Measurements from ENCODE around the gene MEGF9. TPM values are rescaled to one million over a fixed set of nuclear protein-coding genes. Genes with fewer than 3 reads are reported as not detected.
A peak's percentile ranks its signal among the peaks of the same experiment; 100 is the strongest.

Gene MEGF9
- total and polyA plus RNA-seq, 2 of the 13 experiments (the other 11 are each of a cell fraction or from before 2014, with no cell fraction given): 3.1 to 3.3 TPM

DNA sequence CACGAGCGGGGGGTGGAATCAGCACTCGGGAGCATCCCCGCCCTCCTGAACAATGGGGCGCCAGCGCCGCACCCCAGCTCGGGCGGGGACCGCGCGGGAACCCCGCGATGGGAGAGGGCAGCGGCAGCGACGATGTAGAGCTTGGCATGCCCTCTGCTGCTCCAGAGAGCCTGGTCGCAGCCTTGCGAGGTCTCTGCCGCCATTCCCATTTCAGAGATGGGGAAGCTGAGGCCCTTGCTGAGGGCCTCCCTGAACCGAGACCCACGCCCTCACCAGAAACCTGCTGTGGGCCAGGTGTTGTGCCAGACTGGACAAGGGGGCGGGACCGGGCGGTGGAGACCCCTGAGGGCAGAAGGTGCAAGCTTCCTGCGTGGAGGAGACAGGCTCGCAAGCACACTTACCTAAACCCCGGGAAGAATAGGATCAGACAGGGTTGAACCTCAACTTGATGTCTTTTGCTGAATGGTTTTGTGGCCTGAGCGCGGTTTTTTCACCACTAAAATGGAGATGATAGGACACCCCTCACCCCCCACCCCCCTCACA, 647 bp upstream of the MEGF9 start (continued):
- TF ChIP-seq ZNF446 (CRISPR knock-in tag; IDR thresholded peaks at IDR 0.05) (peak; percentile 27; the same call in 1 of the 2 replicates), ZNF484 (CRISPR knock-in tag; IDR thresholded peaks at IDR 0.05; ENCODE audit: borderline replicate concordance, low read depth) (no peak), ZNF564 (CRISPR knock-in tag; IDR thresholded peaks at IDR 0.05) (peak; percentile 29; the same call in 1 of the 2 replicates), ZNF333 (CRISPR knock-in tag; IDR thresholded peaks at IDR 0.05; ENCODE audit: borderline replicate concordance) (0 out of 2 replicates have a peak, but pooled peaks have one; percentile 74), RXRA (CRISPR knock-in tag; IDR thresholded peaks at IDR 0.05) (peak; percentile 58; the same call in 1 of the 2 replicates), HCFC1 (IDR thresholded peaks at IDR 0.05; ENCODE audit: low read depth, low read length) (no peak), SOX6 (IDR thresholded peaks at IDR 0.05) (no peak), SOX6 (CRISPR knock-in tag; IDR thresholded peaks at IDR 0.05) (peak; percentile 11; the same call in 1 of the 2 replicates), KLF16 (CRISPR knock-in tag; IDR thresholded peaks at IDR 0.05) (peak in 1 of 2 experiments; percentile 4; a peak in 1 of 4 replicates), FOXK1 (CRISPR knock-in tag; IDR thresholded peaks at IDR 0.05; ENCODE audit: borderline replicate concordance, low read depth) (no peak), ZNF292 (CRISPR knock-in tag; IDR thresholded peaks at IDR 0.05; ENCODE audit: borderline replicate concordance, low read depth) (0 out of 2 replicates have a peak, but pooled peaks have one; percentile 6), ZNF839 (CRISPR knock-in tag; IDR thresholded peaks at IDR 0.05; ENCODE audit: borderline replicate concordance) (0 out of 2 replicates have a peak, but pooled peaks have one; percentile 46), ZNF253 (CRISPR knock-in tag; IDR thresholded peaks at IDR 0.05; ENCODE audit: borderline replicate concordance) (no peak), ZNF713 (CRISPR knock-in tag; IDR thresholded peaks at IDR 0.05) (0 out of 2 replicates have a peak, but pooled peaks have one; percentile 15), ARNTL (CRISPR knock-in tag; IDR thresholded peaks at IDR 0.05) (peak; percentile 11; the same call in 1 of the 2 replicates), HDAC1 (CRISPR knock-in tag; IDR thresholded peaks at IDR 0.05) (peak; percentile 70; the same call in 1 of the 2 replicates)
- TF ChIP-seq, protein P1, sequence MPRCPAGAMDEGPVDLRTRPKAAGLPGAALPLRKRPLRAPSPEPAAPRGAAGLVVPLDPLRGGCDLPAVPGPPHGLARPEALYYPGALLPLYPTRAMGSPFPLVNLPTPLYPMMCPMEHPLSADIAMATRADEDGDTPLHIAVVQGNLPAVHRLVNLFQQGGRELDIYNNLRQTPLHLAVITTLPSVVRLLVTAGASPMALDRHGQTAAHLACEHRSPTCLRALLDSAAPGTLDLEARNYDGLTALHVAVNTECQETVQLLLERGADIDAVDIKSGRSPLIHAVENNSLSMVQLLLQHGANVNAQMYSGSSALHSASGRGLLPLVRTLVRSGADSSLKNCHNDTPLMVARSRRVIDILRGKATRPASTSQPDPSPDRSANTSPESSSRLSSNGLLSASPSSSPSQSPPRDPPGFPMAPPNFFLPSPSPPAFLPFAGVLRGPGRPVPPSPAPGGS (CRISPR knock-in tag; IDR thresholded peaks at IDR 0.05): peak; percentile 21; the same call in 1 of the 2 replicates
- TF ChIP-seq, protein P2, sequence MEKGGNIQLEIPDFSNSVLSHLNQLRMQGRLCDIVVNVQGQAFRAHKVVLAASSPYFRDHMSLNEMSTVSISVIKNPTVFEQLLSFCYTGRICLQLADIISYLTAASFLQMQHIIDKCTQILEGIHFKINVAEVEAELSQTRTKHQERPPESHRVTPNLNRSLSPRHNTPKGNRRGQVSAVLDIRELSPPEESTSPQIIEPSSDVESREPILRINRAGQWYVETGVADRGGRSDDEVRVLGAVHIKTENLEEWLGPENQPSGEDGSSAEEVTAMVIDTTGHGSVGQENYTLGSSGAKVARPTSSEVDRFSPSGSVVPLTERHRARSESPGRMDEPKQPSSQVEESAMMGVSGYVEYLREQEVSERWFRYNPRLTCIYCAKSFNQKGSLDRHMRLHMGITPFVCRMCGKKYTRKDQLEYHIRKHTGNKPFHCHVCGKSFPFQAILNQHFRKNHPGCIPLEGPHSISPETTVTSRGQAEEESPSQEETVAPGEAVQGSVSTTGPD (CRISPR knock-in tag; IDR thresholded peaks at IDR 0.05): no peak
- TF ChIP-seq, protein P3, sequence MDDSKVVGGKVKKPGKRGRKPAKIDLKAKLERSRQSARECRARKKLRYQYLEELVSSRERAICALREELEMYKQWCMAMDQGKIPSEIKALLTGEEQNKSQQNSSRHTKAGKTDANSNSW (CRISPR knock-in tag; IDR thresholded peaks at IDR 0.05; ENCODE audit: borderline replicate concordance): peak; percentile 41; the same call in 1 of the 2 replicates
- TF ChIP-seq, protein P4, sequence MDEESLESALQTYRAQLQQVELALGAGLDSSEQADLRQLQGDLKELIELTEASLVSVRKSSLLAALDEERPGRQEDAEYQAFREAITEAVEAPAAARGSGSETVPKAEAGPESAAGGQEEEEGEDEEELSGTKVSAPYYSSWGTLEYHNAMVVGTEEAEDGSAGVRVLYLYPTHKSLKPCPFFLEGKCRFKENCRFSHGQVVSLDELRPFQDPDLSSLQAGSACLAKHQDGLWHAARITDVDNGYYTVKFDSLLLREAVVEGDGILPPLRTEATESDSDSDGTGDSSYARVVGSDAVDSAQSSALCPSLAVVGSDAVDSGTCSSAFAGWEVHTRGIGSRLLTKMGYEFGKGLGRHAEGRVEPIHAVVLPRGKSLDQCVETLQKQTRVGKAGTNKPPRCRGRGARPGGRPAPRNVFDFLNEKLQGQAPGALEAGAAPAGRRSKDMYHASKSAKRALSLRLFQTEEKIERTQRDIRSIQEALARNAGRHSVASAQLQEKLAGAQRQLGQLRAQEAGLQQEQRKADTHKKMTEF (CRISPR knock-in tag; IDR thresholded peaks at IDR 0.05): 0 out of 2 replicates have a peak, but pooled peaks have one; percentile 45
- TF ChIP-seq, protein P5, sequence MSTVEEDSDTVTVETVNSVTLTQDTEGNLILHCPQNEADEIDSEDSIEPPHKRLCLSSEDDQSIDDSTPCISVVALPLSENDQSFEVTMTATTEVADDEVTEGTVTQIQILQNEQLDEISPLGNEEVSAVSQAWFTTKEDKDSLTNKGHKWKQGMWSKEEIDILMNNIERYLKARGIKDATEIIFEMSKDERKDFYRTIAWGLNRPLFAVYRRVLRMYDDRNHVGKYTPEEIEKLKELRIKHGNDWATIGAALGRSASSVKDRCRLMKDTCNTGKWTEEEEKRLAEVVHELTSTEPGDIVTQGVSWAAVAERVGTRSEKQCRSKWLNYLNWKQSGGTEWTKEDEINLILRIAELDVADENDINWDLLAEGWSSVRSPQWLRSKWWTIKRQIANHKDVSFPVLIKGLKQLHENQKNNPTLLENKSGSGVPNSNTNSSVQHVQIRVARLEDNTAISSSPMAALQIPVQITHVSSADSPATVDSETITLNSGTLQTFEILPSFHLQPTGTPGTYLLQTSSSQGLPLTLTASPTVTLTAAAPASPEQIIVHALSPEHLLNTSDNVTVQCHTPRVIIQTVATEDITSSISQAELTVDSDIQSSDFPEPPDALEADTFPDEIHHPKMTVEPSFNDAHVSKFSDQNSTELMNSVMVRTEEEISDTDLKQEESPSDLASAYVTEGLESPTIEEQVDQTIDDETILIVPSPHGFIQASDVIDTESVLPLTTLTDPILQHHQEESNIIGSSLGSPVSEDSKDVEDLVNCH (CRISPR knock-in tag; IDR thresholded peaks at IDR 0.05): no peak
- TF ChIP-seq, protein P6, sequence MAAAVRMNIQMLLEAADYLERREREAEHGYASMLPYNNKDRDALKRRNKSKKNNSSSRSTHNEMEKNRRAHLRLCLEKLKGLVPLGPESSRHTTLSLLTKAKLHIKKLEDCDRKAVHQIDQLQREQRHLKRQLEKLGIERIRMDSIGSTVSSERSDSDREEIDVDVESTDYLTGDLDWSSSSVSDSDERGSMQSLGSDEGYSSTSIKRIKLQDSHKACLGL (CRISPR knock-in tag; IDR thresholded peaks at IDR 0.05): 0 out of 2 replicates have a peak, but pooled peaks have one; percentile 42
